ENCODE measurements around the gene GIT2. TPM values are rescaled to one million over a fixed set of nuclear protein-coding genes. Genes with fewer than 3 reads are reported as not detected.

The GIT2 gene
- total RNA-seq, 1 experiment from 2014 or later: 40.0 TPM

- Histone ChIP-seq H3K9me3 (ENCODE audit: control insufficient read depth, insufficient read depth, low read depth, low read length) (no peaks in the 10 kb centered on the region), H3K27me3 (ENCODE audit: control insufficient read depth, insufficient read depth, low read length) (no peaks in the 10 kb centered on the region), H3K27ac (ENCODE audit: low read length) (no peak overlapping the region), H3K4me1 (ENCODE audit: control insufficient read depth, insufficient read depth, low read length) (no peaks in the 10 kb centered on the region), H3K36me3 (ENCODE audit: control insufficient read depth, insufficient read depth, low read length) (no peaks in the 10 kb centered on the region; the same call in 1 of the 2 replicates), H3K4me3 (ENCODE audit: low read depth in 2 of 2, low read length in 2 of 2) (no peak overlapping the region)
- ATAC-seq (no peak), DNase-seq (ENCODE audit: low read depth, low spot score) (no peak)
- intact Hi-C loops (cut with micrococcal nuclease; ENCODE audit: unreplicated experiment) (no loop called here), in situ Hi-C loops (cut with HindIII; ENCODE audit: low pct_unique_long_range_greater_than_20kb, low sequenced_read_pairs) (no loop called here)
- POLR2A ChIA-PET: interaction anchor here (0.6 kb wide), 1 partner anchor 304 kb away, joined by 3 read pairs; no protein-coding TSS in a partner anchor
- CTCF ChIA-PET: no interaction called here
- no TSS peak for BruUV-seq (replicated peaks)
- TF ChIP-seq SIN3A (IDR thresholded peaks at IDR 0.05; ENCODE audit: borderline replicate concordance, insufficient read depth, low read depth, low read length): no peak
- no peak for TF ChIP-seq TCF7L2 (IDR thresholded peaks at IDR 0.05; ENCODE audit: low read depth, low read length)
- no peak for TF ChIP-seq POLR2AphosphoS5 (IDR thresholded peaks at IDR 0.05; ENCODE audit: low read depth, low read length)
- no peak for TF ChIP-seq CTCF (IDR thresholded peaks at IDR 0.05)
- no peak for TF ChIP-seq REST (IDR thresholded peaks at IDR 0.05; ENCODE audit: insufficient read depth in 1 of 2, low read depth in 2 of 2, low read length in 1 of 2)
These were observed 55.7 kb downstream of the GIT2 start for GRCh38 chr12:109940339-109940923.

- intact Hi-C loops (cut with micrococcal nuclease; ENCODE audit: unreplicated experiment): no loop called here
These were observed 56.7 kb downstream of the GIT2 start for GRCh38 chr12:109939504-109939903.

More at GRCh38 chr12:109939504-109939903, 56.7 kb downstream of the GIT2 start:
- no peaks in the 10 kb centered on the region; the same call in 1 of the 2 replicates for H3K36me3 ChIP-seq (ENCODE audit: control insufficient read depth, insufficient read depth, low read length)
- H3K9me3 ChIP-seq (ENCODE audit: control insufficient read depth, insufficient read depth, low read depth, low read length): no peaks in the 10 kb centered on the region
- POLR2A ChIA-PET: no interaction called here
- no peak overlapping the region for H3K4me3 ChIP-seq (ENCODE audit: low read depth in 2 of 2, low read length in 2 of 2)
- no TSS peak for BruUV-seq (replicated peaks)
- DNase-seq (ENCODE audit: low read depth, low spot score) (no peak), ATAC-seq (no peak)
- no peak overlapping the region for H3K27ac ChIP-seq (ENCODE audit: low read length)
- no peaks in the 10 kb centered on the region for H3K27me3 ChIP-seq (ENCODE audit: control insufficient read depth, insufficient read depth, low read length)
- no peaks in the 10 kb centered on the region for H3K4me1 ChIP-seq (ENCODE audit: control insufficient read depth, insufficient read depth, low read length)
- no peak for TF ChIP-seq POLR2AphosphoS5 (IDR thresholded peaks at IDR 0.05; ENCODE audit: low read depth, low read length)
- no peak for TF ChIP-seq CTCF (IDR thresholded peaks at IDR 0.05)
- TF ChIP-seq REST (IDR thresholded peaks at IDR 0.05; ENCODE audit: insufficient read depth in 1 of 2, low read depth in 2 of 2, low read length in 1 of 2): no peak
- no peak for TF ChIP-seq TCF7L2 (IDR thresholded peaks at IDR 0.05; ENCODE audit: low read depth, low read length)
- no peak for TF ChIP-seq SIN3A (IDR thresholded peaks at IDR 0.05; ENCODE audit: borderline replicate concordance, insufficient read depth, low read depth, low read length)
- CTCF ChIA-PET: interaction anchor here (0.6 kb wide), 1 partner anchor 105 kb away, joined by 3 read pairs; no protein-coding TSS in a partner anchor
- in situ Hi-C loops (cut with HindIII; ENCODE audit: low pct_unique_long_range_greater_than_20kb, low sequenced_read_pairs): no loop called here

All from Panc1 (cell line).